ENCODE measurements around the gene ASCC1. TPM values are rescaled to one million over a fixed set of nuclear protein-coding genes. Genes with fewer than 3 reads are reported as not detected.

The ASCC1 gene
- total and polyA plus RNA-seq, 9 donors: 21.6 to 53.9 (median 31.1) TPM

DNA sequence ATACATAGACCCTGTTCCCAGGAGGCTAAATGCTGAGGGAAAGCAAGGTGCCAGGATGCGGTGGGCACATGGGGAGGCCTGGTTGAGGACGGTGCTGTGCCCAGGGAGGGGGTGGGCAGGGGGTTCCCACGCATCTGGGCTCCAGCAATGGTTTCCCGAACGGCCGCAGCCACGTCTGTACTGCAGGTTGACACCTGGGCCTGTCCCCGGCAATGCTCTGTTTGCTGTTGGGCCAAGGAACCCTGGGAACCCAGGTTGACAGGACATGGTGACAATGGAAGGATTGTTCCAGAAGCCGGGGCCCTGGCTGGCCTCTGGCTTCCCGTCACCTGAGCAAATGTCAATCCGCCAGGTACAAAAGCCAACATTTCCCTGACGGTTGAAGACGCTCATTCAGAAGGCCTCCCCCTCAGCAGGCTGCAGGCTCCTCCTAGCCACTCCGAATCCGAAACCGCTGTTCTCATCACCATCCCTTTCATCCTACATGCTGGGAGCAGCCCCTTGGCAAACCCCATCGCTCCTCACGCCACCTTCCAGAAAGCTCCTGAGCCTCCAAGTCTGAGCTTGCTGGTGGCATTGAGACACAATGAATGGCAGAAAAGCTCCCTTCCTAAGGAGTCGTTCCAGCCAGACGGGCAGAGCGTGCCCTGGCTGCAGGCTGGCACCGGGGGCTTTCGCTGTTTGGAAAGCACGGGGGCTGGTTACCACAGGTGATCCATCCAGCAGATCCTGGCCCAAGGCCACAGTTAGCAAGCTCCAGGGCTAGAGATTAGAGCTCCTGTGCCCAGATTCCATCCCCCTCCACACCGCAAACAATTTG, 158.9 kb downstream of the ASCC1 start:
- TF ChIP-seq EP300 (IDR thresholded peaks at IDR 0.05) (no peak), POLR2A (IDR thresholded peaks at IDR 0.05) (no peak)
- TF ChIP-seq, protein P1, sequence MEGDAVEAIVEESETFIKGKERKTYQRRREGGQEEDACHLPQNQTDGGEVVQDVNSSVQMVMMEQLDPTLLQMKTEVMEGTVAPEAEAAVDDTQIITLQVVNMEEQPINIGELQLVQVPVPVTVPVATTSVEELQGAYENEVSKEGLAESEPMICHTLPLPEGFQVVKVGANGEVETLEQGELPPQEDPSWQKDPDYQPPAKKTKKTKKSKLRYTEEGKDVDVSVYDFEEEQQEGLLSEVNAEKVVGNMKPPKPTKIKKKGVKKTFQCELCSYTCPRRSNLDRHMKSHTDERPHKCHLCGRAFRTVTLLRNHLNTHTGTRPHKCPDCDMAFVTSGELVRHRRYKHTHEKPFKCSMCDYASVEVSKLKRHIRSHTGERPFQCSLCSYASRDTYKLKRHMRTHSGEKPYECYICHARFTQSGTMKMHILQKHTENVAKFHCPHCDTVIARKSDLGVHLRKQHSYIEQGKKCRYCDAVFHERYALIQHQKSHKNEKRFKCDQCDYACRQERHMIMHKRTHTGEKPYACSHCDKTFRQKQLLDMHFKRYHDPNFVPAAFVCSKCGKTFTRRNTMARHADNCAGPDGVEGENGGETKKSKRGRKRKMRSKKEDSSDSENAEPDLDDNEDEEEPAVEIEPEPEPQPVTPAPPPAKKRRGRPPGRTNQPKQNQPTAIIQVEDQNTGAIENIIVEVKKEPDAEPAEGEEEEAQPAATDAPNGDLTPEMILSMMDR (IDR thresholded peaks at IDR 0.05): no peak
- Histone ChIP-seq H3K9me3 (no peaks in the 10 kb centered on the region), H3K27ac (no peak overlapping the region), H3K4me1 (ENCODE audit: insufficient read depth) (peaks cover 8% of the 10 kb centered on the region), H3K27me3 (no peaks in the 10 kb centered on the region), H3K36me3 (no peaks in the 10 kb centered on the region), H3K4me3 (no peak overlapping the region)
- intact Hi-C loops (cut with DNase I): loop anchor here in 1 of 4 donors (10.0 kb wide), 1 partner anchor 158 kb away; the partner anchor contains the start of genes ANAPC16 and ASCC1
- DNase-seq: no peak
- WGBS, 3 donors: 92 to 94% (median 92%) methylated on average over 25 of the region's 25 CpGs

DNA sequence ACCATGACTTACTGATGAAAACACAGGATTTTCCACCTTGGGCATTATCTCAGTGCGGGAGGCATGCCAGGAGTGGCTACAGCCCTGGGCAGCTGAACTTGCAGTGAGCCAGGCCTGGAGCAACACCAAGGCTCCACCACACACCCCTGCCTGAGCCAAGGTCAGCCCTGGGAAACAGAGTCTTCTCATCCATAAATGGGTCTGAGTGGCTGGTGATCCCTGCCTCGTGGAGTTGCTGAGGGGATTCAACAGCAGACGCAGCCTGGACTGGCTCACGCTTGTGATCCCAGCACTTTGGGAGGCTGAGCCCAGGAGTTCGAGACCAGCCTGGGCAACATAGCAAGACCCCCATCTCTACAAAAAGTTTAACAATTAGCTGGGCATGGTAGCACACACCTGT, 160.0 kb downstream of the ASCC1 start:
- no peak overlapping the region for H3K27ac ChIP-seq
- H3K4me1 ChIP-seq (ENCODE audit: insufficient read depth): peaks cover 8% of the 10 kb centered on the region
- H3K36me3 ChIP-seq: no peaks in the 10 kb centered on the region
- WGBS, 3 donors: 62 to 77% (median 72%) methylated on average over 5 of the region's 5 CpGs
- TF ChIP-seq, protein P1 (IDR thresholded peaks at IDR 0.05): no peak
- TF ChIP-seq POLR2A (IDR thresholded peaks at IDR 0.05) (no peak), EP300 (IDR thresholded peaks at IDR 0.05) (no peak)
- H3K27me3 ChIP-seq: no peaks in the 10 kb centered on the region
- intact Hi-C loops (cut with DNase I): loop anchor here in 1 of 4 donors (10.0 kb wide), 1 partner anchor 159 kb away; the partner anchor contains the start of genes ANAPC16 and ASCC1
- no peaks in the 10 kb centered on the region for H3K9me3 ChIP-seq
- no peak overlapping the region for H3K4me3 ChIP-seq
- DNase-seq: no peak

DNA sequence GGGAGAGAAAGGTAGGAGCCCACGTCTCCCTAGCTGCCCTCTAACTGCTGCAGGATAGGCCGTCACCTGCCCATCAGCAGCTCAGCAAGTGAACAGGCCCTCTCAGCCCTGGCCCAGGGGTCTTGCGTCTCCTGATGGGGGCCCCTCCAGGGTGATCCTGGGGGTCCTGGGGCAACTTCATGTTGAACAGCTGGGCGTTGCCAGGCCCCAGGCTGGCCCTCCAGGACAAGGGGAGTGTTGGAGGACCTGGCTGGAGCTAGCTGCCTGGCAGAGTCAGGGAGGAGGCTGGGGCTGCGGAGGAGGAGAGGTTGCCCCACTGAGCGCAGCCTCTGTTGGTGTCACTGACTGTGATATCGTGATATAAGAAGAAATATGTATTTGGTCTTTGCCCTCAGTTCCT, 162.4 kb downstream of the ASCC1 start:
- 92 to 93% (median 93%) methylated on average over 7 of the region's 7 CpGs for WGBS, 3 donors
- Histone ChIP-seq H3K4me3 (no peak overlapping the region), H3K27ac (no peak overlapping the region), H3K9me3 (no peaks in the 10 kb centered on the region), H3K4me1 (ENCODE audit: insufficient read depth) (peaks cover 9% of the 10 kb centered on the region), H3K36me3 (no peaks in the 10 kb centered on the region), H3K27me3 (no peaks in the 10 kb centered on the region)
- no peak for DNase-seq
- TF ChIP-seq EP300 (IDR thresholded peaks at IDR 0.05) (no peak), POLR2A (IDR thresholded peaks at IDR 0.05) (no peak)
- TF ChIP-seq, protein P1 (IDR thresholded peaks at IDR 0.05): no peak
- intact Hi-C loops (cut with DNase I): loop anchor here in 2 of 4 donors (2.0 to 10.0 kb wide), 3 partner anchors 161 to 274 kb away; partner anchors contain the start of genes ANAPC16 (in 1 of the 2) and ASCC1 (in 1 of the 2)

DNA sequence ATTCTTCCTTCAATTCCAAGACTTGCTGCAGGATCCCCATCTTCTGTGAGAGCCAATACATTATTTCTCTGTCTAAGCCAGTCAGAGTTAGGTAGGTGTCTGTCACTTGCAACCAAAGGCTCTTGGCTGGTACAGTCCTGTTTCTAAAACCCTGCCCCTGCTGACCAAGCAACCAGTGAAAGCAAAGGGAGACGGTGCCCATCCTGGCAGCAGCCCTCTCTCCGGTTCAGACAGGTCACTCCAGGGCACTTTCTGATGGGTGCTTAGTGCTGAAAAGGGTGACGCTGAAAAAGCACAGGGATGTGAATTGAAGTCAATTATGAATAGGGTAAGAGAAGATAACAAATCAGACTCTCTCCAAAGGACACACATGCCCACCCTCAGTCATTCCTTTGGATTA, 165.2 kb downstream of the ASCC1 start:
- Histone ChIP-seq H3K27ac (peak overlapping the region in 1 of 2 donors; percentile 43), H3K4me3 (no peak overlapping the region), H3K9me3 (no peaks in the 10 kb centered on the region), H3K27me3 (no peaks in the 10 kb centered on the region), H3K36me3 (no peaks in the 10 kb centered on the region), H3K4me1 (ENCODE audit: insufficient read depth) (peaks cover 5% of the 10 kb centered on the region)
- TF ChIP-seq POLR2A (IDR thresholded peaks at IDR 0.05) (no peak), EP300 (IDR thresholded peaks at IDR 0.05) (no peak)
- TF ChIP-seq, protein P1 (IDR thresholded peaks at IDR 0.05): no peak
- intact Hi-C loops (cut with DNase I): loop anchor here in 2 of 4 donors (5.0 to 10.0 kb wide), 2 partner anchors 164 to 276 kb away; partner anchors contain the start of genes ANAPC16 (in 1 of the 2) and ASCC1 (in 1 of the 2)
- 34 to 67% (median 35%) methylated on average over 3 of the region's 3 CpGs for WGBS, 3 donors
- DNase-seq: no peak
